T-helper 9 cell (primary cell): ENCODE data around the gene OTOP3.
A peak's percentile ranks its signal among the peaks of the same experiment; 100 is the strongest.

ENCODE experiments used
- DNase-seq: peaks from one replicate; pipeline ENCODE4 v3.0.0-alpha.2; 2020

OTOP3 gene

GRCh38 chr17:74987909-74988711, 52.4 kb downstream of the OTOP3 start:
- peak; percentile 16 for DNase-seq

DNA sequence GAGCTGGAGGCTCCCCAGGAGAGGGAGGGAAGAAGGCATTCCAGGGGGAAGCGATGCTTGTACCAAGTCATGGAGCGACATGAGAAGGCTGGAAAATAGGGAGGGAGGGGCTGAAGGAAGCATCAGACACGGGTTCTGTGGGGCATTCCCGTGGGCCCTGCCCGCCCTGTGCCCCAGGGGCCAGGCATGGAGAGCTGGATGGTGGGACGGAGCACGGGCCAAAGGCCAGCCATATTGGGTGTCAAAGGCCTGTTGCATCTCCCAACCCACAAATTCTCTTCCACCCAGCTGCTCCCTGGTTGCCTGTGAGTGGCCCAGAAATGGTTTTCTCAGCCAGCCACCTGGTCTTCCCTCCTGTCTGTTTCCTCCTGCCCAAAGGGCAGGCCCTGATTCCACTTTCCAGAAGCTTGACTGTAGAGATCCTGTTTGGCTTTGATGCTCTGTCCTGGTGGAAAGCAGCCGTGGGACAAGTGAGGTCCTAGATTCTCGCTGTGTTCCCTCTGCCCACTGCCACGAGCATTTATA, 54.9 kb downstream of the OTOP3 start:
- no peak for DNase-seq

DNA sequence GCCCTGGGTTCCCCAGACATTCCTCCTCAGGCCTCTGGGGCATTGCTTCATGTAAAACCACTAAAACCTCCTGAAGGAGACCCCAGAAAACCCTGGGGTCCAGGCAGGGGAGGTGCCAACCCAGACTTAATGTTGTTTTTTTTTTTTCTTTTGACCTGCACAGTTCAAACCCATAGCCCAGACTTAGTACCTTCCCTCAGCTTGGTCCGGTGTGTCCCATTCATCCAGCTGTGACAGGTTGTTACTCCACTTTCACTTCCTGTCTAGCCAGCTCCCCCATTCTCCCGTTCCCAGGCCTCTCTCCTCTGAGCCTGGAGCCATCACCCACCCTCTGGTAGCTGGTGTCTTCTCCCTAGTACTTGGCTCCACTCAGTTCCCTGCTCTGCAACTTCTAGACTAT, 56.5 kb downstream of the OTOP3 start:
- DNase-seq = no peak

DNA sequence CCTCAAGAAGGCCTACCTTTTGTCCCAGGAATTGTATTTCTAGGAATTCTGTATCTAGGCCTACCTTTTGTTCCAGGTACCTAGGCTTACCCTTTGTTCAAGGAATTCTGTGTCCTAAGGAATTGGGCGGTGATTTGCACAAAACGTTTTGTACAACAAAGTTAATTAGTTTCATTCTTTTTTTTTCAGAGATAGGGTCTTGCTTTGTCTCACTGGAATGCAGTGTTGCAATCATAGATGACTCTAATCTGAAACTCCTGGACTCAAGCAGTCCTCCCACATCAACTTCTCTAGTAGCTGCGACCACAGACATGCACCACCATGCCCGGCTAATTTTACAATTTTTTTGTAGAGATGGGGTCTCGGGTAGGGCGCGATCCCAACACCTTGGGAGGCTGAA, 58.7 kb downstream of the OTOP3 start:
- DNase-seq = no peak

DNA sequence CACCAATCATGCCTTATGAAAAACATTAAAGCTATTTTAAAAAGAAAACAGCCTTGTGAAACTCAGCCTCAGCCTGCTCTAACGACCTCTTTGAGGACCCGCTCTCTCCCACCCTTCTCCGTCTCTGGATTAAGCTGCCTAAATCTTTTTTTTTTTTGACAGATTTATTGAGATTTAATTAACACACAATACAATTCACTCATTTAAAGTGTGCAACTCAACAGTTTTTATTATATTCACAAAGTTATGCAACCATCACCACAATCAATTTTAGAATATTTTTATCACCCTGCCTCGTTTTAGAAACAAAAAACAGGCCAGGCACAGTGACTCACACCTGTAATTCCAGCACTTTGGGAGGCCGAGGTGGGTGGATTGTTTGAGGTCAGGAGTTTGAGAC, 60.1 kb downstream of the OTOP3 start:
- DNase-seq = no peak

DNA sequence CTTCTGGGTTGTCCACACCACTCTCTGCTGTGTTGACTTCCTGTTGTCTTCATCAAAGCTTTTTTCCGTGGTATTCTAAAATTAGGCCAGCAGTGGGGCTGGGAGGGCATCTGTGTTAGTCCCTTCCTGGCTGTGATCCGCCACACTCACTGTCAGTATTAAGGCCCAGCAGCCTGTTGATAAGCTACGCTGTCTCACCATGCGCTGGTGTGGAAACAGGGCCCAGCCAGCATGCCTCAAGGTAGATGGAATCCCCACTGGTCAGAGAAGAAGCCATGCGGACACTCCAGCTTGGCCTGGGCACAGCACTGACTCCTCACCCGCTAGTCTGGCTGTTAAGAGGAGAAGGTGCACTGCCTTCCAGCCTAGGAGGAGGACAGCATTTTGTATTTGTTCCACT, 63.1 kb downstream of the OTOP3 start:
- no peak for DNase-seq

DNA sequence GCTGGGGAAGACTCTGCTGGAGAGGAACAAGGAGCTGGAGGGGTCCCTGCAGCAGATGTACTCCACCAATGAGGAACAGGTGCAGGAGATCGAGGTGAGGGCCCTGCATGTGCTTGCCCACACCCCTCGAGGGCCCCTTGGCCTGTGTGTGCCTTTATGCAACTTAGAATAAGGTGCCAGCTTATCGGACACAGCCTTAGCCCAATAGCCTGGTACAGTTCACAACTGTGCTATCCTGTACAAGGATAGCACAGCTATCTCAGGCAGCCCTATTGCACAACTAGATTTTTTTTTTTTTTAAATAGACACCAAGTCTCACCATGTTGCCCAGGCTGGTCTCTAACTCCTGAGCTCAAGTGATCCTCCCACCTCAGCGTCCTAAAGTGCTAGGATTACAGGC, 63.8 kb downstream of the OTOP3 start:
- no peak for DNase-seq
